GM23338 (cell line): Measurements from ENCODE around the gene NDRG2. TPM values are rescaled to one million over a fixed set of nuclear protein-coding genes. Genes with fewer than 3 reads are reported as not detected.

ENCODE experiments used
- ATAC-seq: fragments of 200-7000 bp; cut with Tn5 transposase; 3 replicates; pipeline ENCODE4 v1.9.1; 2020
- DNase-seq: peaks from one replicate; pipeline ENCODE4 v3.0.0-alpha.2; 2015; ENCODE audit warnings: low spot score
- H2AFZ ChIP-seq: fragments of 200-600 bp; sonication (generic); 2 replicates; pipeline ENCODE4 v1.8.0; 2016; ENCODE audit warnings: antibody characterized with exemption, mild to moderate bottlenecking, moderate library complexity
- H3F3A ChIP-seq: fragments of 200-600 bp; sonication (generic); replicated peaks from 2 replicates; pipeline ENCODE4 v1.8.0; 2017; ENCODE audit warnings: antibody characterized with exemption, mixed run types, low read depth
- H3K27ac ChIP-seq: fragments of 200-600 bp; sonication (generic); 2 replicates; pipeline ENCODE4 v1.6.1; 2016; ENCODE audit warnings: low read depth
- H3K27me3 ChIP-seq: fragments of 200-600 bp; sonication (generic); 2 replicates; pipeline ENCODE4 v1.8.0; 2016; ENCODE audit warnings: mild to moderate bottlenecking, mixed run types, moderate library complexity; ENCODE audit not compliant: insufficient read depth
- H3K36me3 ChIP-seq: fragments of 200-600 bp; sonication (generic); 2 replicates; pipeline ENCODE4 v1.8.0; 2016; ENCODE audit warnings: mild to moderate bottlenecking; ENCODE audit not compliant: insufficient read depth
- H3K4me1 ChIP-seq: fragments of 200-600 bp; sonication (generic); 2 replicates; pipeline ENCODE4 v1.8.0; 2016; ENCODE audit warnings: mild to moderate bottlenecking, moderate library complexity; ENCODE audit not compliant: insufficient read depth
- H3K4me2 ChIP-seq: fragments of 200-600 bp; sonication (generic); 2 replicates; pipeline ENCODE4 v1.7.1; 2017; ENCODE audit warnings: mixed run types
- H3K4me3 ChIP-seq: fragments of 200-600 bp; sonication (generic); 2 replicates; pipeline ENCODE4 v1.6.1; 2016; ENCODE audit warnings: mixed run types
- H3K79me2 ChIP-seq: fragments of 200-600 bp; sonication (generic); replicated peaks from 2 replicates; pipeline ENCODE4 v1.8.0; 2017; ENCODE audit warnings: mild to moderate bottlenecking; ENCODE audit not compliant: insufficient read depth
- H3K9me2 ChIP-seq: fragments of 200-600 bp; sonication (generic); 2 replicates; pipeline ENCODE4 v1.8.0; 2017; ENCODE audit not compliant: insufficient read depth
- H4K20me1 ChIP-seq: fragments of 200-600 bp; sonication (generic); replicated peaks from 2 replicates; pipeline ENCODE4 v1.8.0; 2017; ENCODE audit warnings: mild to moderate bottlenecking; ENCODE audit not compliant: insufficient read depth
- H3K27ac Mint-ChIP-seq: 2 replicates; pipeline ENCODE4 v1.8.0; 2020; ENCODE audit warnings: inconsistent platforms, mild to moderate bottlenecking, moderate library complexity, mixed read lengths
- H3K27me3 Mint-ChIP-seq: 3 replicates; pipeline ENCODE4 v1.8.0; 2022; ENCODE audit warnings: low read depth, mild to moderate bottlenecking, moderate library complexity, mixed read lengths, inconsistent platforms; ENCODE audit not compliant: insufficient read depth, poor library complexity
- H3K36me3 Mint-ChIP-seq: 3 replicates; pipeline ENCODE4 v1.8.0; 2021; ENCODE audit warnings: low read depth, mild to moderate bottlenecking, inconsistent platforms, moderate library complexity, mixed read lengths
- H3K4me1 Mint-ChIP-seq: 3 replicates; pipeline ENCODE4 v1.8.0; 2020; ENCODE audit warnings: mild to moderate bottlenecking, inconsistent platforms, mixed read lengths
- H3K4me3 Mint-ChIP-seq: 3 replicates; pipeline ENCODE4 v1.8.0; 2021; ENCODE audit warnings: moderate library complexity, mild to moderate bottlenecking, inconsistent platforms, mixed read lengths
- H3K9me3 Mint-ChIP-seq: 3 replicates; pipeline ENCODE4 v1.8.0; 2020; ENCODE audit warnings: moderate library complexity, mild to moderate bottlenecking, inconsistent platforms, mixed read lengths
- CREB1 ChIP-seq: fragments of 250-450 bp; sonication (Bioruptor Pico); IDR thresholded peaks from 2 replicates; pipeline ENCODE4 v1.5.0; 2020; ENCODE audit warnings: low read depth, mild to moderate bottlenecking, moderate library complexity
- CTCF ChIP-seq, 2 experiments: fragments of 200-600 bp in 1 of 2; sonication (generic) in 1 of 2; conservative IDR thresholded peaks; 2 replicates each; pipeline versions ENCODE4 v1.5.1 to v1.6.1; 2016 to 2017; ENCODE audit warnings: antibody characterized with exemption in 2 of 2, low read depth in 2 of 2, mild to moderate bottlenecking in 2 of 2, moderate library complexity in 1 of 2
- EZH2 ChIP-seq: fragments of 200-600 bp; sonication (generic); IDR thresholded peaks from one replicate; pipeline ENCODE4 v1.8.0; 2017; ENCODE audit warnings: antibody characterized with exemption, mild to moderate bottlenecking, low read depth; ENCODE audit not compliant: unreplicated experiment
- EZH2phosphoT487 ChIP-seq: fragments of 200-600 bp; sonication (generic); IDR thresholded peaks from one replicate; pipeline ENCODE4 v1.8.1; 2018; ENCODE audit warnings: antibody characterized with exemption; ENCODE audit not compliant: unreplicated experiment
- JUNB ChIP-seq: IDR thresholded peaks from one replicate; pipeline ENCODE4 v1.6.1; 2016; ENCODE audit warnings: antibody characterized with exemption; ENCODE audit not compliant: unreplicated experiment
- NANOG ChIP-seq: IDR thresholded peaks from 2 replicates; pipeline ENCODE4 v1.6.1; 2016; ENCODE audit warnings: antibody characterized with exemption, borderline replicate concordance
- POLR2AphosphoS5 ChIP-seq: IDR thresholded peaks from 2 replicates; pipeline ENCODE4 v1.6.1; 2016; ENCODE audit warnings: antibody characterized with exemption, low read depth
- STAT1 ChIP-seq: IDR thresholded peaks from one replicate; pipeline ENCODE4 v1.6.1; 2016; ENCODE audit warnings: antibody characterized with exemption; ENCODE audit not compliant: unreplicated experiment
- ZNF114 ChIP-seq: fragments of 250-450 bp; sonication (Bioruptor Pico); IDR thresholded peaks from 2 replicates; pipeline ENCODE4 v1.5.0; 2020; ENCODE audit warnings: mild to moderate bottlenecking, moderate library complexity
- ZNF331 ChIP-seq: fragments of 250-450 bp; sonication (Bioruptor Pico); IDR thresholded peaks from 2 replicates; pipeline ENCODE4 v1.5.0; 2020; ENCODE audit warnings: low read depth, mild to moderate bottlenecking, moderate library complexity
- polyA plus RNA-seq: library from polyadenylated mRNA; unstranded; fragments of >200 nt; fragmentation: Nextera tagmentation; extraction: Ambion mirVana; gene quantifications from 2 replicates; pipeline ENCODE4 v1.2.1, GENCODE V29; 2016
- total RNA-seq: library from RNA; depleted of rRNA; stranded (reverse); fragments of >200 nt; shearing (Covaris generic); gene quantifications from 2 replicates; pipeline ENCODE4 v1.2.3, GENCODE V29; 2014
- TF ChIP-seq, protein P1 (sequence below): IDR thresholded peaks from one replicate; pipeline ENCODE4 v1.6.1; 2018; ENCODE audit warnings: antibody characterized with exemption; ENCODE audit not compliant: unreplicated experiment
- TF ChIP-seq, protein P2 (sequence below): IDR thresholded peaks from 2 replicates; pipeline ENCODE4 v1.6.1; 2016; ENCODE audit warnings: antibody characterized with exemption

NDRG2 gene
- total and polyA plus RNA-seq, 2 experiments from 2014 or later, result 8.8 to 20.6 TPM

DNA sequence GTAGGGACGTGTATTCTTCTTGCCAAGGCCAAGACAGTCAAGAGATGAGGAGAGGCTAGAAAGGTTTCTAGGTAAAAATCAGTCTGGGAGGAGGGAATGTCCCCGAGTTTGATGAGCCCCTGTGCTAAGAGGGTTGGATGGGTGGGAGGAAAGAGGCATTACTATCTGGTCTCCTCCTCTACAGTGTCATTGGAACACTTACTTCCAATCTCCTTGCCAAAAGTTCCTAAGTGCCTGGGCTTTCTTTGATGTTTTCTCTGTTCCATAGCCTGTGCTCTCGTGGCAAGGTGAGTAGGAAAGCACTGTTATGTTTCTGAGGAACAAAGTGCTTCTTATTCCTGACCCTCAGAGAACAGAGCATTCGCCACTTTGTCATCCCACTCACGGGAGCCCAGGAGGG lies 9.8 kb upstream of the NDRG2 start, which contains the start of gene RNASE13 (continued):
- no peak for TF ChIP-seq CTCF (conservative IDR thresholded peaks at IDR 0.05; ENCODE audit: low read depth in 2 of 2)
- TF ChIP-seq POLR2AphosphoS5, result no peak
- TF ChIP-seq, protein P1, sequence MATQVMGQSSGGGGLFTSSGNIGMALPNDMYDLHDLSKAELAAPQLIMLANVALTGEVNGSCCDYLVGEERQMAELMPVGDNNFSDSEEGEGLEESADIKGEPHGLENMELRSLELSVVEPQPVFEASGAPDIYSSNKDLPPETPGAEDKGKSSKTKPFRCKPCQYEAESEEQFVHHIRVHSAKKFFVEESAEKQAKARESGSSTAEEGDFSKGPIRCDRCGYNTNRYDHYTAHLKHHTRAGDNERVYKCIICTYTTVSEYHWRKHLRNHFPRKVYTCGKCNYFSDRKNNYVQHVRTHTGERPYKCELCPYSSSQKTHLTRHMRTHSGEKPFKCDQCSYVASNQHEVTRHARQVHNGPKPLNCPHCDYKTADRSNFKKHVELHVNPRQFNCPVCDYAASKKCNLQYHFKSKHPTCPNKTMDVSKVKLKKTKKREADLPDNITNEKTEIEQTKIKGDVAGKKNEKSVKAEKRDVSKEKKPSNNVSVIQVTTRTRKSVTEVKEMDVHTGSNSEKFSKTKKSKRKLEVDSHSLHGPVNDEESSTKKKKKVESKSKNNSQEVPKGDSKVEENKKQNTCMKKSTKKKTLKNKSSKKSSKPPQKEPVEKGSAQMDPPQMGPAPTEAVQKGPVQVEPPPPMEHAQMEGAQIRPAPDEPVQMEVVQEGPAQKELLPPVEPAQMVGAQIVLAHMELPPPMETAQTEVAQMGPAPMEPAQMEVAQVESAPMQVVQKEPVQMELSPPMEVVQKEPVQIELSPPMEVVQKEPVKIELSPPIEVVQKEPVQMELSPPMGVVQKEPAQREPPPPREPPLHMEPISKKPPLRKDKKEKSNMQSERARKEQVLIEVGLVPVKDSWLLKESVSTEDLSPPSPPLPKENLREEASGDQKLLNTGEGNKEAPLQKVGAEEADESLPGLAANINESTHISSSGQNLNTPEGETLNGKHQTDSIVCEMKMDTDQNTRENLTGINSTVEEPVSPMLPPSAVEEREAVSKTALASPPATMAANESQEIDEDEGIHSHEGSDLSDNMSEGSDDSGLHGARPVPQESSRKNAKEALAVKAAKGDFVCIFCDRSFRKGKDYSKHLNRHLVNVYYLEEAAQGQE, result no peak

GRCh38 chr14:21033133-21033698 lies 8.4 kb upstream of the NDRG2 start:
- no peak overlapping the region; the same call in 2 of the 3 replicates for H3K4me3 Mint-ChIP-seq
- peaks cover 11% of the 10 kb centered on the region for H3K27me3 Mint-ChIP-seq
- H3K36me3 Mint-ChIP-seq, result no peaks in the 10 kb centered on the region; the same call in 2 of the 3 replicates
- H3K4me1 ChIP-seq, result no peaks in the 10 kb centered on the region
- H3K9me2 ChIP-seq, result peaks cover 6% of the 10 kb centered on the region; the same call in 1 of the 2 replicates
- H3K4me3 ChIP-seq, result no peak overlapping the region
- peaks cover 3% of the 10 kb centered on the region for H3K4me1 Mint-ChIP-seq
- H4K20me1 ChIP-seq, result no peaks in the 10 kb centered on the region
- H3K79me2 ChIP-seq, result no peaks in the 10 kb centered on the region
- no peak overlapping the region for H3K27ac ChIP-seq
- no peak overlapping the region for H3K27ac Mint-ChIP-seq
- ATAC-seq, result no peak
- no peaks in the 10 kb centered on the region for H3K9me3 Mint-ChIP-seq
- no peak overlapping the region for H3K4me2 ChIP-seq
- no peaks in the 10 kb centered on the region for H3F3A ChIP-seq
- DNase-seq, result no peak
- no peaks in the 10 kb centered on the region for H3K27me3 ChIP-seq
- no peak overlapping the region for H2AFZ ChIP-seq
- H3K36me3 ChIP-seq, result no peaks in the 10 kb centered on the region
- TF ChIP-seq EZH2 (no peak), JUNB (no peak), STAT1 (no peak), CREB1 (CRISPR knock-in tag) (no peak), POLR2AphosphoS5 (no peak), ZNF331 (no peak), NANOG (no peak), CTCF (conservative IDR thresholded peaks at IDR 0.05; ENCODE audit: low read depth in 2 of 2) (no peak), ZNF114 (CRISPR knock-in tag) (no peak), EZH2phosphoT487 (no peak)
- TF ChIP-seq, protein P2, sequence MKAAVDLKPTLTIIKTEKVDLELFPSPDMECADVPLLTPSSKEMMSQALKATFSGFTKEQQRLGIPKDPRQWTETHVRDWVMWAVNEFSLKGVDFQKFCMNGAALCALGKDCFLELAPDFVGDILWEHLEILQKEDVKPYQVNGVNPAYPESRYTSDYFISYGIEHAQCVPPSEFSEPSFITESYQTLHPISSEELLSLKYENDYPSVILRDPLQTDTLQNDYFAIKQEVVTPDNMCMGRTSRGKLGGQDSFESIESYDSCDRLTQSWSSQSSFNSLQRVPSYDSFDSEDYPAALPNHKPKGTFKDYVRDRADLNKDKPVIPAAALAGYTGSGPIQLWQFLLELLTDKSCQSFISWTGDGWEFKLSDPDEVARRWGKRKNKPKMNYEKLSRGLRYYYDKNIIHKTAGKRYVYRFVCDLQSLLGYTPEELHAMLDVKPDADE, result no peak
- TF ChIP-seq, protein P1, result no peak
